GM10248 (cell line): ENCODE results near the gene CALHM5.

Experiments
- CTCF ChIA-PET: fragments of 300-600 bp; sonication (Branson Sonifier 250); formaldehyde crosslinking; extraction: SDS; loops from one replicate; lab custom pipeline; 2021; ENCODE audit warnings: antibody characterized with exemption; lab: Yijun Ruan, JAX
- POLR2A ChIA-PET: fragments of 350-650 bp; sonication (Branson Sonifier 250); formaldehyde crosslinking; extraction: SDS; loops from one replicate; lab custom pipeline; 2020; ENCODE audit warnings: antibody characterized with exemption; lab: Yijun Ruan, JAX
- DNase-seq: peaks from one replicate; pipeline ENCODE4 v3.0.0; 2012; ENCODE audit errors: extremely low spot score
- TF ChIP-seq, protein P1 (sequence below): IDR thresholded peaks from 2 replicates; pipeline ENCODE4 v1.5.1; 2012; ENCODE audit warnings: mild to moderate bottlenecking, low read depth; ENCODE audit errors: extremely low read depth, missing control alignments, control extremely low read depth

The CALHM5 gene

DNA sequence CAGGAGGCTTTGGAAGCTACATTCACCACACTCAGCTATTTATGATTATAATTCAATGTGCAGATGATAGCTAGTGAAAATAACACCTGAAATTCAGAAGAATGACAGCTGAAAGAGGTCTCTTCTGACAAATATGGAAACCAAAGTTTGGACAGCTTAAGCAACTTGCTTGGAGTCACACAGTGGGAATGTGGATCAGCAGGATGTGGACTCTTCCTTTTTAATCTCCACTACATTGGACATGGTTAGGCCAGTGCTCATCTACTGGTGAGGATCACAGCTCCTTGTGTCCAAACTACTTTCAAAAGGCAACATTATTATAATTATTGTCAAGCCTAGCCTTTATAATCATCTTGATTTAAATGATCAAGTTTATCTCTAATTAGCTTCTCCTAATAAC, 23.7 kb downstream of the CALHM5 start:
- TF ChIP-seq, protein P1, sequence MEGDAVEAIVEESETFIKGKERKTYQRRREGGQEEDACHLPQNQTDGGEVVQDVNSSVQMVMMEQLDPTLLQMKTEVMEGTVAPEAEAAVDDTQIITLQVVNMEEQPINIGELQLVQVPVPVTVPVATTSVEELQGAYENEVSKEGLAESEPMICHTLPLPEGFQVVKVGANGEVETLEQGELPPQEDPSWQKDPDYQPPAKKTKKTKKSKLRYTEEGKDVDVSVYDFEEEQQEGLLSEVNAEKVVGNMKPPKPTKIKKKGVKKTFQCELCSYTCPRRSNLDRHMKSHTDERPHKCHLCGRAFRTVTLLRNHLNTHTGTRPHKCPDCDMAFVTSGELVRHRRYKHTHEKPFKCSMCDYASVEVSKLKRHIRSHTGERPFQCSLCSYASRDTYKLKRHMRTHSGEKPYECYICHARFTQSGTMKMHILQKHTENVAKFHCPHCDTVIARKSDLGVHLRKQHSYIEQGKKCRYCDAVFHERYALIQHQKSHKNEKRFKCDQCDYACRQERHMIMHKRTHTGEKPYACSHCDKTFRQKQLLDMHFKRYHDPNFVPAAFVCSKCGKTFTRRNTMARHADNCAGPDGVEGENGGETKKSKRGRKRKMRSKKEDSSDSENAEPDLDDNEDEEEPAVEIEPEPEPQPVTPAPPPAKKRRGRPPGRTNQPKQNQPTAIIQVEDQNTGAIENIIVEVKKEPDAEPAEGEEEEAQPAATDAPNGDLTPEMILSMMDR = no peak
- CTCF ChIA-PET = interaction anchor here (0.7 to 4.4 kb wide), 34 partner anchors 11 to 327 kb away, joined by 3 to 62 read pairs (median 4); partner anchors contain the start of genes CALHM4, CALHM5, TRAPPC3L and TSPYL1
- POLR2A ChIA-PET = no interaction called here
- DNase-seq = no peak

DNA sequence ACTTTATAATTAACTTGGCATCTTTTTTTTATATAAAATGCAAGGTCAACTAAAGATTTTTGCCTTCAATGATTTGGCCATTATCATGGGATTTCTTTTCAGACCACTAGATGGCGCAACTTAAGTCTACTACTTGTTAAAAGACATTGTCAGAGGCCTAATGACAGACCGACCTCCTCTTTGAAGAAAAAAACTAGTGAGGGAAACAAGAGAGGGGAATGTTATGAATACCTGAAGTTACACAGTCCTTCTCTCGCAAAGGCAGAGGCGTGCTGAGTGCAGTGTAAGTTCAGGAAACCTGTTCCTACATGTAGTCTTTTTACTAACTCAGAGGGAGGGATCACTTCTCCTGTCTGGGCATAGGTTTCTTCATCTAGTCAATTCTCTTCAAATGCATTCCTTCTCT, 24.8 kb downstream of the CALHM5 start:
- TF ChIP-seq, protein P1 = peak; percentile 81
- peak; percentile 34 for DNase-seq
- ChIA-PET POLR2A (no interaction called here), CTCF (interaction anchor here (1.0 to 4.2 kb wide), 14 partner anchors 10 to 328 kb away, joined by 3 to 32 read pairs (median 6); partner anchors contain the start of genes CALHM4, CALHM5 and TSPYL1)

GRCh38 chr6:116542426-116542825, 31.0 kb downstream of the CALHM5 start:
- POLR2A ChIA-PET = no interaction called here
- CTCF ChIA-PET = interaction anchor here (1.2 to 6.6 kb wide), 7 partner anchors 9 to 255 kb away, joined by 3 to 40 read pairs (median 10); partner anchors contain the start of genes CALHM4 and RWDD1
- no peak for DNase-seq
- TF ChIP-seq, protein P1 = no peak

- TF ChIP-seq, protein P1 = no peak
- no peak for DNase-seq
- CTCF ChIA-PET = interaction anchor here (1.2 to 6.6 kb wide), 3 partner anchors 12 to 256 kb away, joined by 5 to 30 read pairs (median 25); partner anchors contain the start of genes CALHM4 and RWDD1
- POLR2A ChIA-PET = no interaction called here
These were observed 31.7 kb downstream of the CALHM5 start for GRCh38 chr6:116543149-116543548.

- TF ChIP-seq, protein P1 = no peak
- POLR2A ChIA-PET = no interaction called here
- CTCF ChIA-PET = interaction anchor here (1.1 to 2.6 kb wide), 5 partner anchors 9 to 258 kb away, joined by 3 to 10 read pairs (median 4); no protein-coding TSS in a partner anchor
- DNase-seq = no peak
These were observed 34.2 kb downstream of the CALHM5 start, which contains the start of gene TRAPPC3L for GRCh38 chr6:116545651-116546050. Gene TRAPPC3L, minus strand, starts transcription at chr6:116545684. Its CDS starts 170 bp downstream, at chr6:116545514.

DNA sequence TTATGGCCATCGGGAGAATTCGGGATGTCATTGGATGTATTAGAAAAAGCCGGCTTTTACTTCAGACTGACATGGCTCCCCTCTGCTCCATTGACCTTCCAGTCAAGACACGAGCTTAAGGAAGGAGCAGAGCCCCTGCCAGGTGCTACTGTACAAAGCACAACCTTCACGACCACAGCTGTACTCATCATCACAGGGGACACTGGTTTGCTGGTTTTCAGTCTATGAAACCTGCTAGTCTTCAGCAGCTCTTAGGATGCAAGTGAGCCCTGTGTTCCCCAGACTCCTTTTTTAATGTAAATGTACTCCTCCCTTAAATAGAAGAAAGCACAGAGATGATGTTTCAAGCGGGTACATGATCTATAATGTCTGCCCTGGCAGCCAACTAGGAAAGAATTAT, 35.9 kb downstream of the CALHM5 start:
- ChIA-PET POLR2A (no interaction called here), CTCF (interaction anchor here (1.4 to 1.8 kb wide), 4 partner anchors 11 to 260 kb away, joined by 3 to 6 read pairs (median 6); no protein-coding TSS in a partner anchor)
- no peak for DNase-seq
- TF ChIP-seq, protein P1 = no peak
